Esophagus mucosa (tissue), 1 donor: Measurements from ENCODE around the gene PODN. TPM values are rescaled to one million over a fixed set of nuclear protein-coding genes. Genes with fewer than 3 reads are reported as not detected.

Experiments used
- ATAC-seq: fragments of 200-7000 bp; cut with Tn5 transposase; one replicate; pipeline ENCODE4 v1.9.1; 2020
- total RNA-seq: library from RNA; stranded (reverse); gene quantifications from one replicate; pipeline ENCODE4 v1.2.4, GENCODE V29; 2023
- donor health status: DM: yes; HTN: yes; CAD: no.

The PODN gene
- total RNA-seq, 1 donor from 2014 or later, result 2.6 TPM

DNA sequence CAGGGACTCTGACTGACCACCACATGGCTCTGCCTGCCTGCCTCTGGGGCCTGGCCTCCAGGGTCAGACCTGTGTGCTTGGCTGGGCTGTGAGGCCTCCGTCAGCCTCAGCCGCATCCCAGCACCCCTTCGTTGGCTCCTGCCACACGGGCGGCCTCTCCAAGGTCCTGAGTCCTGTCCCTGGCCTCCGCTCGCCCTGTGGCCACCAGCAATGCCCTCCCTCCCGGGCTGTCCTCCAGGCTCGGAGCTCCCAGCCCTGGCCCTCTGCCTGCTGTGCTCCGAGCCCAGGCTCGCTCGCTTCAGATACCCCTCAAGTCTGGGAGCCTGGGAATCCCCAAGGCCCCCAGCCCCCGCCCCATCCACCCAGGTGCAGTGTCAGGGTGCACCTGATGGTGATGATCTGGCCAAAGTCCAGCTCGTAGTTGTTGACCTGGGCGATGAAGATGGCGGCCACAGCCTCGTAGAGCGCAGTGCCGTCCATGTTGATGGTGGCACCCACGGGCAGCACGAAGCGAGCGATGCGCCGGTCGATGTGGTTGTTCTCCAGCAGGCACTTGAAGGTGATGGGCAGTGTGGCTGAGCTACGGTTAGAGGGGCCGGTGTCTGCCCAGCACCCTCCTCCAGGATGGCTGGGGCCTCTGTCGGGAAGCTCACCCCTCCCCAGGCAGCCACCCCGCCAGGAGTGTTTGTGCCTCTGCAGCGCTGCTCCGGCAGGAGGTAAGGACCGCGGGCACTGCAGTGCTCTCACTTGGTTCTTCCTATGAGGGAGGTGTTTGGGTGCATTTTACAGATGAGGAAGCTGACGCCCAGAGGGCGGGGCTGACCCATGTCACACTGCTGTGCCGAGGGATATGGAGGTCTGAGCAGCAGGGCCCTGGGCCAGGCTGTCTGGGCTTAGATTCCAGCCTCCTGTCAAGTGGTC lies 28.5 kb downstream of the PODN start:
- no peak for ATAC-seq

DNA sequence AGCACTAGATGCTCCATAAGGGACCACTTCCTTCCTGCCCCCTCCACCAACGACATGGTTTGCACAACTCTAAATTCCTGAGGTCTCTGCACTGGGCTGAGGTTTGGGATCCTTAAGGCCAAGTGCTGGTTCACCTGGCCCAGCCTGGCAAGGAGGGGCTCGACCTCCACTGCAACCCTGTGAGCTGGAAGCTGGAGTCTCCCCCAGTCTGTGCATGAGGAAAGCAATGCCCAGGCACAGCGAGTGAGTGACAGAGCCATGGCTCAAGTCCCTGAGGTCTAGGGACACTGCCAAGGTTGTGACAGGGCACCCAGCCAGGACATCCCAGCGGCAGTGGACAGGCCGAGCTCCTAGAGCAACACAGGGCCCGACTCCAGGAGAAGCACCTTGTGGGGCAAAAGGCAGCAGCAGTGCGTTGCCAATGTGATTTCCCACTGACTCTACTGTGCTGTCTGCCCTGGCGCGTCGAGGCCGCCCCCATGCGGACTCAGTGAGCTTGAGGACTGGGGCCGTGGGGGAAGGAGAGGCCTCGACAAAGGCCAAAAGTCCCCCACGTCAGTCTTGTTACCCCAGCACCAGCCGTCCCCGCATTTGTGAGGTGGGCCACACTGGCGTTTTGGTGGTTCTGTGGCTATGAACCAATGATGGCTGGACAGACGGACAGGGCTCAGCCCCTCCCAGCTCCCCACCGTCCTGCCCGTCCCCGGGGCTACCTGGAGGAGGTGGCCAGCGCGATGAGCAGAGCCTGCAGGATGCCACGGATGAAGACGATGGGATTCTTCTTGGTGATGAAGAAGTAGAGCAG lies 30.0 kb downstream of the PODN start:
- no peak for ATAC-seq

DNA sequence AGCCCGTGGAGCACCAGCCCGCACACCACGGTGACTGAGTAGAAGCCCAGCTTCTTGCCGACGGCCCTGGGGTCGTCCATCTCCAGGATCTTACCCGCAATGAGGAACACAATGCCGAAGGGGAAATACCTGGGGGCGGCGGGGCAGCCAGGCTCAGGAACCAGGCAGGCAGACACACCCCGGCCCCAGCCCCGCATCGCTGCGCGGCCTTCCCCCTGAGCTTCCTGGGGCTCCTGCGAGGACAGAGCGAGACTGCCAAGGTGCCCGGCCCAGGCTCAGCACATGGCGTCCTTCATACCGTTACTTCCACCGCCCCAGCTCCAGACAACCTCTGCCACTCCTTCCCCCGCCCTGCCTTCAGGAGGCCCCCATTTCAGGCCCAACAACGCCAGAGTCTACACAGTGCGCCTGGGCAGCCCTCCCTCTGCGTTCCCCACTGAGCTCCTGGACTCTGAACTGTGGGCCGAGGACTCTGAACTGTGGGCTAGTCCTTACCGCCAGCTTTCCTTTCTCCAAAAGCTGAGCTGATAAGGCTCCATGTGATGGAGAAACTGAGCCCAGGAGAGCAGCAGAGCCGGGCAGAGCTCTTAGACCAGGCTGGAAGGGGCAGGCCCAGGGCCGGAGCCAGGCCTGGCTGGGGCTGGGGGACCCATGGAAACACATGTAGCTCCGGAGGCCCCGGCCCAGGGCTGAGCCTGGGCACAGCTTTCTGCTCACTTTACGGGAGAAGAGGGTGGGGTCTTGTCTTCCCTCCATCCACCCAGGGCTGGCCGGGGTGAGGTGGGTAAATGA lies 30.8 kb downstream of the PODN start:
- no peak for ATAC-seq

DNA sequence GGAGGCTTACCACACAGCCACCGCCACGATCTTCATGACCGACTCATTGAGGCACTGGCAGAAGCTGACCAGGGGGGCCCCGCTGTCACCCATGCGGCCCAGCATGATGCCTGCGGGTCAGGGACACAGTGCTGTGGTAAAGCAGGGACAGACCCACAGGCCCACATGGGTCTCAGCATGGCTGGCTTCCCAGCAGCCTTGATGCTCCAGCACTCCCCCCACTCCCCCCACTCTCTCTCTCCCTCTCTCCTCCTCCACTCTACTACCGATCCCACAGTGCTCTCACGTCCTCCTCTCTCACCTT lies 31.4 kb downstream of the PODN start:
- ATAC-seq, result no peak

DNA sequence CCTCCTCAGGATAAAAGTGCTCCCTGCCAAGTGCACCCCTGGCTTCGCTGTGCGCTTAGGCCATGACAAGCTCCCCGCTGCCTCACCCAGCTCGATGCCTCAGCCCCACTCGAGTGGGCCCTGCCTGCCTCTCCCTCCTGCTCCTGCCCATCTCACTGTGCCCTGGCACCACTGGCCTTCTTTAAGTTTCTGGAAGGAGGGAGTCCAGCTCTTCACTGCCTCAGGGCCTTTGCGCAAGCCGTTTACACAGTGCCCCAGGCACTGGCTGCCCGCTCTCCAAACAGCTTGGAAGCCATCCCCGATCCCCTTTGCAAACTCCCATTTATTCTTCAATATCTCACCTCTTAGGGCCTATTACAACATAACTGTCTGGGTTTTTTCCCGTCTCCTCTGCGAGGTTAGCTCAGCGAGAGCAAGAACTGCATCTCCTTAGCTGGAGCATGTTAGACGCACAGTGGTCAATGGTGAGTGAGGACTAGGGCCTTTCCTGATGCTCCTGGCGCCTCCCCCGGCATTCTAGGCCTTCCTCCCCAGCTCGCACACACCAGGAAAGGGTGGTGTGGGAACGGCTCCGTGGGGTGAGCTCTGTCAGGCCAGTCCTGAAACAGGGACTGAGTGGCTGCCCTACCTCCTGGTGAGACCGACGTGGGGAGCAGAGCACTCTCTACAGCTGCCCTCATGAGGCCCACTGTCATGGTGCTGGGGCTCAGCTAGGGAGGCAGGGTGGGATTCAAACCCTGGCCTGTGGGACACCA lies 31.9 kb downstream of the PODN start:
- ATAC-seq, result no peak

DNA sequence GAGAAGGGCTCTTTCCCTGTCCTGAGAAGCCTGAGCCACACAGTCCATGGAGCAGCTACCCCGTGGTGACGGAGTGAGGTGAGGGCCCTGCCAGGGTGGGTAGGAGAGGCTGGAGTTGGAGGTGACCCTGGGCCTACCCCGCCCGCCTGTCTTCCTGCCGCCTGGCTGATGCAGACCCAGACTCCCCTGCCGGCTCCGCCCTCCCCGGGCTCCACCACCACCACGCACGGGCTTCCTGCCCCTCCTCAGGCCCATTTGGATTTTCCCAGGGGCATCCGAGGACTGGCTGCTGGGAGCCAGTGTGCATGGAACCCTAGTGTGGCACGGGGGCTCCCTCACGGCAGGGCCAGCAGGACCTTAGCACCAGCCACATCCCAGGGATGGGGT lies 32.5 kb downstream of the PODN start:
- ATAC-seq, result no peak

DNA sequence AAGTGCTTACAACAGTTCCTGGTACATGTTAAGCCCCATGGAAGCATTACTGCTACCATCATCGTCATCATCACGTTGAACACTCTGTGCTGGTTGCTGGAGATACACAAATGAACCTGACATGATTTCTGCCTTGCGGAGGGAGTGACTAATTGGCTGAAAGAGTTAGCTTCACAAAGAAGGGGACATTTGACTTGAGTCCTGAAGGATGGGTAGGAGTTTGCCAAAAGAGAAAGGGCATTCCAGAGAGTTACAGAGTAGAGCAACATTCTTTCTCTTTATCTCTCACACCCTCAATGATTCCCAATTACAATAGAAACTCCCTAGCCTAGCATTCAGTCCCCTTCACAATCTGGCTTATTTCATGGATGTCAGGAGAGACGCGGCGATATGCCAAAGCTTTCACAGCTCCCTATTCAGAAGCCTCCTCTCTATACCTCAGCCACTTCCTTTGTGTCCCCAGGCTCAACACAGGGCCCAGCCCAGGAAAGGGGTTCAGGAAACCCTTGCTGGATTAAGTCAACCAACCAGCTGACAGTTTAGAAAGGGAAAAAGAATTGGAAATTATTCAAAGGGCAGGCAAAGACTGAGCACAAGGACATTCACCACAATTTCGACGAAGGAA lies 42.4 kb downstream of the PODN start:
- no peak for ATAC-seq

DNA sequence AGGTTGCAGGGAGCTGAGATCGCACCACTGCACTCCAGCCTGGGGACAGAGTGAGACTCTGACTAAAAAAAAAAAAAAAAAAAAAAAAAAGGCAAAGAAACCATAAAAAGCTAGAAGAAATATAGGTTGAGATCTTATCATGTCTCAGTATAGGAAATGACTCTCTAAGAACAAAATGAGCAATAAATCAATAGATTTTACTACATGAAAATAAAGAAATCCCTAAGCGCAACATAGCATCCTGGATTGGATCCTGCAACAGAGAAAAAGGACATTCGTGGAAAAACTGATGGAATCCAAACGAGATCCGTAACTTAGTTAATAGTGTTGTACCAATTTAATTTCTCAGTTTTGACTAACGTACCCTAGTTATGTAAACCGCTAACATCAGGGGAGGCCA lies 45.1 kb downstream of the PODN start:
- no peak for ATAC-seq

DNA sequence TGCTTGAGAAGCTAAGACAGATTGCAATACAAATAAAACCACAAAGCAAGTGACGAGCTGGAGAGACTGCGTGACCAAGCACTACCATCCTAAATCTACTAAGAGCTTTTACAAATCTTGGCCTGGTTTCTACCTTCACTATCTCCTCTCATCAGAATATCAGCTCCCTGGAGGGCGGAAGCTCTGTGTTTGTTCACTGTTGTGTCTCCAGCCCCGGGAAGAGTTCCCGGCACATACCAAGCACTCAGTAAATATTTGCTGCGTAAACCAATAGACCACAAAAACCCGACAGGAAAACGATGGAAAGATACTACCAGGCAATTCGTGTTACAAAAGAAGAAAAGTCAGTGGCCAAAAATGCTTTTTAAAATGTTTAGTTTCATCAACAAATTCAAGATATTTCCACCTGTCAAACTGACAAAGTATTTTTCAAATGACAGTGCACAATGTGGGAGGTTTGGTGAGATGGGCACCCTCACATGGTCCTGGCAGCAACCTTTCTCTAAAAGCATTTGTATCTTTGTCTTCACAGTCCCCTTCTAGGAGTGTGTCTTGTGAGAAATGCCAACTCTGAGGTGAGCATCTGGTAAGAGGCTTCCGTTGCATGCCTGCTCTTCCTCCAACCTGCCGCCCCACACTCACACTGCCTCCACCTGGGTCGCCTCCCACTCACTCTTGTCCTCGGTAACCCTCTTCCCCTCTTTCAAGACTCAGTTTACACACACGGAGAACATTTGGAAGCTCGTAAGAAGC lies 45.7 kb downstream of the PODN start:
- no peak for ATAC-seq

DNA sequence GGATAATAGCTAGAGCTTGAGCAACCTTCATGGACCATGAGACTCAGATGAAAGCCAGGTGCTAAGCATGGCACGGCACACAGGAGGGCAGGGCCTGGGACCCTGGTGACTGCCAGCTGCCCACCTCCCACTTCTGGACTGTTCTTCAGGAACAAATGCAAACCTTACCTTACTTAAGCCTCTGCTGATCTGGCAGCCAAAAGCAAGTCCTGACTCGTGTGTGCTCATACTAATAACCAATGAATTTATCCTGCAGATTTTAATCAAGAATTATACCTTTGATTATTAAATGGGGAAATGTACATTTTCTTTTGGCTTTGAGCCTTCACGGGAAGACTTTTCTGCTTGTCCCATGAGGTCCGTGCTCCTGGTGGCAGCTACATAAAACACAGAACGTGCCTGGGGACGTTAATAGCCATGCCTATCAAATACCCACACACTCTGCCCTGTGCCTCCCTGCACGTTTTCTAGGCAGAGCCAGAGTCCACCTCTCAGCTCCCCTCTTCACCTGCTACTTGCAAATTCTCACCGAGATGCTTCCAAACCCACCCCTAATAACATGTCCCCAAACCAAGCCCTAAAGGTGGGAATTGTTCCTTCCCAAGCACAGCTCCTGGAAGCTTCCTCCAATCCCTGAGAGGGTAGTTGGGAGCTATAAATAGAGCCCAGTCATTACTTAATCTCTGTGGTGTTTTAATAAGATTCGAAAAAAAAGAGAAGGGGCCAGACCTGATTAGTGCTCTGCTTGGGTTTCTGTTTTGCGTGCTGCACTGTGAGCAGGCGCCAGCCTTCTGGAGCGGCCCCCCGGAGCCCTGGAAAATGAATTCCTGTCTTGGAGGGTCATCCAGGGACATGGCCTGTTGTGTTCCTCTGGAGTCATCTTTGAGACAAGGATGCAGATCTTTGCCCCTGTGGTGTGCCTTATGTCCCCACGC lies 46.9 kb downstream of the PODN start:
- no peak for ATAC-seq

DNA sequence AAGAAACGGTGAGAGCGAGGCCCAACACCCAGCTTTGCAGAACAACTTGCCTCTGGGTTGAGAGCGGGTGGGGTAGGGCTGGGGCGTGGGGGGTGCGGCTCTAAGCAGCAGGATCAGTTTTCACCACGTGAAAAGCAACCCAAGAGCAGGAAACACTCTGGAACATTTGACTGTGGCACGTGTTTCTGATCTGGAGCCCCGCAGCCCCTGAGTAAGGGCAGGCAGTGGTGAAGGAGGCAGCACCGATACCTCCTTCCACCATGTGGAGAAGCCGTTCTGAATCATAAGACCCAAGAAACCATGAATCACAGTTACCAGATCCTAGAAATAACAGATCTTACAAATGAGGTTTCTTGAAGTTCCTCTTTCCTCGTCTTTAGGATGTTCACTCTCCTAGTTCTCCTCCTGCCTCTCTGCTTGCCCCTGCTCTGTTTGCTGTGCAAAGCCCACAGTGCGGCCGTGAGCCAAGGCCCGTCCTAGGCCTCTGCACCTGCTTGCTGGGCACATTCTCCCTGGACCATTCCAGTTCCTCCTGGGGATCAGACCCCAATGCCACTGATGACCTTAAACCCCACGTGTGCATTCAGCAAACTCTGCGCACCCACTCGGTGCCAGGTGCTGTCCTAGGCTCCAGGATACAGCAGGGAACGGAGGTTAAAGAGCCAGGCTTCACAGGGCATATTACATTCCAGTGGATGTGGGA lies 48.5 kb downstream of the PODN start:
- ATAC-seq, result peak; percentile 37

DNA sequence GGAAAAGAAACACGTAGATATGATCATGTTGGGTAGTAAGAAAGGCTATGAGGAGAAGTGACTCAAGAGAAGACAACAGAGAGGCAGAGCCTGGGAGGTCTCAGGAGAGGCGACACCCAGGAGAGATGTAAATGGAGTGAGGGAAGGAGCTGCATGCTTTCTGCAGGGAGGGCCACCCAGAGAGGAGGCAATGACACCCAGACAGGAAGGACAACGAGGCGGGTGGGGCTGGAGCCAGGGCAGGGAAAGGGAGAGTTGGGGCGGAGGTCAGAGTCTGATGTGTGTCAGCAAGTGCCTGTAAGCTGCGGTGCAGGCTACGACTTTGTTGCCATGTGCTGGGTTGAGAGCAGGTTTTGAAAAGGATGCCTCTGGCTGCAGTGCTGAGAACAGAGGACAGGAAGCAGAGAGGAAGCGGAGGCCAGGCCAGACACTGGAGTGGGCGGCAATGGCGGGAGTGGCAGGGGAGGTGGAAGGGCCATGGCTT lies 49.1 kb downstream of the PODN start:
- peak; percentile 79 for ATAC-seq

DNA sequence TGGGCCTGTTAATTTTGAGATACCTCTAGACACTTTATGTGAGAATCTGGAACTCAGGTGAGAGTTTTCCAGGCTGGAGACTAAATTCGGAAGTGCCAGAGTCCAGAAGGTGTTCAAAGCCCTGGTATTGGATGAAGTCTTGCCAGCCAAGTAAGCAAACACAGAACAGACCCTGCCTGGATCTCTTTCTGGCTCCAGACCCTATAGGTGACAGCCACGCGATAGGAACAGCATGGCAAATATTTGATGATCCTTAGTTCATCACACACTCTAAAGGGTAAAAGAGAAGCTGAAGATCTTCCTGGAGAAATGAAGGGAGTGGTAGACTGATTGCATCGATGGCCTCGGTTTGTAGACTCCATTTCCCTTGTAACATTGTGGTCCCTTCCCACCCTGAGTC lies 49.7 kb downstream of the PODN start:
- ATAC-seq, result no peak

DNA sequence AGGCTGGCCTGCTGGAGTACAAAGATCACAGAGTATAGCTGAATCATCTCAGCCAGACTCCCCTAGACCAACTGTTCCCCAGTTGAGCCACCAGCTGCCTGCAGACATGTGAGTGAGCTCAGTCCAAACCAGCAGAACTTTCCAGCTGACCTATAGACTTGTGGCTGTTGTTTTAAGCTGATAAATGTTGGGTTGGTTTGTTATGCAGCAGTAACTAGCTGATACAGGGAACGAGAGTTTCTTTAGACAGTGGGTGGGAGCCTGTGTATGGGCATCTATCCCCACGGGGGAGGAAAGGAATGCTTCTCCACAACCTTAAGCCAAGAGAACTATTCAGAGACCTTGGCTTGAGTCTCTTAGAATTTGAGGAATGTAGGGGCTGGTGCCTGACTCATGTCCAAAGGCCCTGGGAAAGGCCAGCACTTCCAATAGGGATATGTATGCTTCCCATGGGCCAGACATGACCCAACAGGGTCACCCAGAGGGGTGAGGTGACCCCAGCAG lies 50.3 kb downstream of the PODN start:
- ATAC-seq, result no peak

DNA sequence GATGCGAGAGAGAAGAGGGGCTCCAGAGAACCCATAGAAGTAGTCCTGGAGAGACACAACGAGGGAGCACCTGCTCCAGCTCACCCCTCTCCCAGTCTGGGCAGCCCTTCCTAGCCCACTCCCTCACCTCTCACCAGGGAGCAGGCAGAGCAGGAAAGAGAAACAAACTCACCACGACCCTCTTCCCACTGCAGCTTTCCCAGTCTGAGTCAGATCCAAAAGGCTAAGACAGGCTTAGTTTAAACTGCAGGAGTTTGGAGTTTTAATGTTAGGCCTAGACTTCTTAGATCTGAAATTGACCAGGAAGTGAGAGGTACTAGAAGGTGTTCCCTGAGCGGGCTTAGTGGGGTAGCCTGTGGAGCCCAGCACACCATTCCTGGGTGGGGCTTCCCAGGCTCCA lies 50.8 kb downstream of the PODN start:
- no peak for ATAC-seq

DNA sequence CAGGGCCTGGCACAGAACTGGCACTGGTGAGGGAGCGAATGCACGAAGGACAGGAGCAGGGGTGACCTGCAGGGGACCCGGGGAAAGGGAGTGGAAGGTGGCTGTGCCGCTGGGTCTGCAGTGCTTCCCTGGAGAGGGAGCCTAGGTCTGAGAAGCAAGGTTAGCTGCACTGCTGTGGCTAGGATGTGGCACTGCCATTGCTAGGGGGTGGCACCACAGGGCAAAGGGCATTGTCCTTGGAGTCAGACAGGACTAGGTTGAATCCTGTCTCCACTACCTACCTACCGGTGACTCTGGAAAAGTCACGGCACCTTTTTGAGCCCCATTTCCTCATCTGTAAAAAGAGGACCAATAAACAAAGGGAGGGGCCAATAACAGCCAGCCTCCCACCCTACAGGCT lies 52.1 kb downstream of the PODN start:
- no peak for ATAC-seq

DNA sequence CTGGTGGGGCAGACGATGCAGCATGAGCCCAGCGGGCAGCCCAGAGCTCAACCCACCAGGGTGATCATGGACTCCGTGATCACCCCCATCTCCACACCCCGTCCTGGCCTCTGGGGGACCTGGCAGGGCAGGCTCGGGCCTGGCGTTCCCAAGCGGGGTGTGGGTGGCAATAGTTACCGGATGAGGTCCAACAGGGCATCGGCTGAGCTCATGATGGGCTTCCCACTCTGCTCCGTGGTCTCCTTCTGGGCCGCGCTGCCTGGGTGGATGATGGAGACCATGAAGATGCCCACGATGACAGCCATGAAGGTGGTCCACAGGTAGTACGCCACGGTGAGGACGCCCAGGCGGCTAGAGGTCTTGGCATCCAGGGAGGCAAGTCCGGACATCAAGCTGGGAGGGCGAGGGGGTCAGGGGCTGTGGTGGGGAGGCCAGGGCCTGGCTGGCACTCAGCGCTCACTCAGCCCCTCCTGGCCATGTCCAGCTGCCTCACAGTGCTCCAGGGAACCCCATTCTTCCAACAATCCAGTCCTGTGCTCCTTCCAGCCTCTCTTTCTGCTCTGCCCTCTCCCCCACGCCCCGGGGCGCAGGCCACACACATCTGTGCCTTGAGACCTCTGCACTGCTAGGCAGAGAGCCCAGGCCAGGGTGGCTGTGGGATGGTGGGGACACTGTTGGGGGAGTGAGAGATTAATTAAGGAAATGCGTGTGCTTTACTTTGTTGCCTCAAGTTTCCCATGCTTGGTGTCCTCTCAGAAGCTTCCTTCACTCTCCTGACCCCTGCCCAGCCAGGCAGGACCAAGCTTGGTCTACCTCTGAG lies 52.8 kb downstream of the PODN start:
- no peak for ATAC-seq
